CD14-positive monocyte (primary cell): Measurements from ENCODE around the gene TBC1D4. TPM values are rescaled to one million over a fixed set of nuclear protein-coding genes. Genes with fewer than 3 reads are reported as not detected.

Source experiments
- DNase-seq, 3 donors: peaks; one replicate each; pipeline ENCODE4 v3.0.0-alpha.2; 2011 to 2022
- H2AFZ ChIP-seq: 2 replicates; pipeline ENCODE4 v1.6.0; 2012; ENCODE audit warnings: mild to moderate bottlenecking, low read depth, low read length, inconsistent platforms; ENCODE audit not compliant: insufficient read depth, poor library complexity, severe bottlenecking
- H3K27ac ChIP-seq, 2 donors: 1 replicate in 1 of 2; 2 replicates in 1 of 2; pipeline ENCODE4 v1.5.1; 2012 to 2013; ENCODE audit warnings: low read length in 2 of 2, control low read depth in 1 of 2, inconsistent platforms in 1 of 2, low read depth in 1 of 2, mild to moderate bottlenecking in 1 of 2
- H3K27me3 ChIP-seq, 2 donors: one replicate each; pipeline versions ENCODE4 v1.6.0 to v1.6.1; 2011 to 2013; ENCODE audit warnings: low read length in 2 of 2; ENCODE audit not compliant: control insufficient read depth in 2 of 2, insufficient read depth in 2 of 2
- H3K36me3 ChIP-seq, 2 donors: replicated peaks in 1 of 2; 1 replicate in 1 of 2; 2 replicates in 1 of 2; pipeline versions ENCODE4 v1.5.1 to v1.6.1; 2012 to 2013; ENCODE audit warnings: low read length in 2 of 2, control low read depth in 1 of 2, inconsistent platforms in 1 of 2, mild to moderate bottlenecking in 1 of 2; ENCODE audit not compliant: insufficient read depth in 2 of 2, control insufficient read depth in 1 of 2
- H3K4me1 ChIP-seq, 2 donors: 1 replicate in 1 of 2; 2 replicates in 1 of 2; pipeline versions ENCODE4 v1.5.1 to v1.6.1; 2012 to 2013; ENCODE audit warnings: low read length in 2 of 2, control low read depth in 1 of 2, inconsistent platforms in 1 of 2, mild to moderate bottlenecking in 1 of 2, moderate library complexity in 1 of 2; ENCODE audit not compliant: insufficient read depth in 2 of 2, control insufficient read depth in 1 of 2
- H3K4me2 ChIP-seq: replicated peaks from 2 replicates; pipeline ENCODE3; 2012; ENCODE audit warnings: low read length, moderate library complexity, mild to moderate bottlenecking; ENCODE audit not compliant: poor library complexity, severe bottlenecking; ENCODE audit errors: extremely low read depth
- H3K4me3 ChIP-seq, 3 experiments: fragments of 200-600 bp in 1 of 3; sonication (generic) in 1 of 3; replicated peaks in 1 of 3; 1 replicate in 2 of 3; 2 replicates in 1 of 3; pipeline ENCODE4 v1.5.1; 2011 to 2013; ENCODE audit warnings: low read length in 3 of 3, mild to moderate bottlenecking in 3 of 3, control low read depth in 2 of 3, low read depth in 2 of 3, inconsistent platforms in 1 of 3, moderate library complexity in 1 of 3
- H3K79me2 ChIP-seq: 2 replicates; pipeline ENCODE4 v1.6.0; 2012; ENCODE audit warnings: mild to moderate bottlenecking, control low read depth, inconsistent platforms, low read length, moderate library complexity; ENCODE audit not compliant: insufficient read depth
- H3K9ac ChIP-seq: 2 replicates; pipeline ENCODE4 v1.6.0; 2017; ENCODE audit warnings: low read length, mild to moderate bottlenecking; ENCODE audit not compliant: insufficient read depth, poor library complexity, severe bottlenecking
- H3K9me3 ChIP-seq, 2 donors: replicated peaks in 1 of 2; 1 replicate in 1 of 2; 2 replicates in 1 of 2; pipeline versions ENCODE4 v1.5.1 to v1.6.1; 2012 to 2013; ENCODE audit warnings: low read length in 2 of 2, control low read depth in 1 of 2; ENCODE audit not compliant: control insufficient read depth in 1 of 2, insufficient read depth in 1 of 2
- H4K20me1 ChIP-seq: 2 replicates; pipeline ENCODE4 v1.6.0; 2012; ENCODE audit warnings: mild to moderate bottlenecking, low read length, control low read depth, moderate library complexity; ENCODE audit not compliant: insufficient read depth
- H3K27ac Mint-ChIP-seq, 7 donors: one replicate each; pipeline ENCODE4 v1.8.0; 2020; ENCODE audit warnings: mild to moderate bottlenecking in 7 of 7, mixed read lengths in 7 of 7, moderate library complexity in 6 of 7, inconsistent platforms in 2 of 7
- H3K27me3 Mint-ChIP-seq, 3 donors: one replicate each; pipeline ENCODE4 v1.8.0; 2021 to 2022; ENCODE audit warnings: low read depth in 3 of 3, mild to moderate bottlenecking in 3 of 3, mixed read lengths in 3 of 3, moderate library complexity in 3 of 3, inconsistent platforms in 1 of 3
- H3K36me3 Mint-ChIP-seq, 2 donors: one replicate each; pipeline ENCODE4 v1.8.0; 2020; ENCODE audit warnings: mixed read lengths in 2 of 2, inconsistent platforms in 1 of 2, mild to moderate bottlenecking in 1 of 2
- H3K4me1 Mint-ChIP-seq: one replicate; pipeline ENCODE4 v1.8.0; 2020; ENCODE audit warnings: mild to moderate bottlenecking, mixed read lengths
- H3K4me3 Mint-ChIP-seq, 2 donors: one replicate each; pipeline ENCODE4 v1.8.0; 2020; ENCODE audit warnings: mild to moderate bottlenecking in 2 of 2, mixed read lengths in 2 of 2, moderate library complexity in 1 of 2
- H3K9me3 Mint-ChIP-seq, 7 donors: one replicate each; pipeline ENCODE4 v1.8.0; 2020 to 2022; ENCODE audit warnings: mixed read lengths in 7 of 7, mild to moderate bottlenecking in 6 of 7, moderate library complexity in 6 of 7, inconsistent platforms in 2 of 7
- WGBS: methylation state at CpG from one replicate; pipeline ENCODE4 v1.1.5; 2013; ENCODE audit warnings: missing lambda C conversion rate; ENCODE audit not compliant: insufficient coverage; 5-methylcytosine and 5-hydroxymethylcytosine counted together
- intact Hi-C, 2 donors: fragments of 100-400 bp; cut with micrococcal nuclease; formaldehyde crosslinking; loops; one replicate each; pipeline versions ENCODE4 v1.15.0 to v1.15.1; 2023
- polyA plus RNA-seq, 3 donors: library from polyadenylated mRNA; depleted of rRNA in 1 of 3; unstranded in 2 of 3; stranded (reverse) in 1 of 3; fragments of 300-500 nt in 2 of 3; fragments of >200 nt in 1 of 3; fragmentation: Illumina TruSeq in 2 of 3; gene quantifications; 1 replicate in 2 of 3; 2 replicates in 1 of 3; pipeline ENCODE4 v1.2.3, GENCODE V29; 2012 to 2021
- TF ChIP-seq, protein P1 (sequence below): fragments of 200-600 bp; IDR thresholded peaks from one replicate; pipeline ENCODE4 v1.8.0; 2022; ENCODE audit warnings: antibody characterized with exemption, mild to moderate bottlenecking

TBC1D4 gene
- polyA plus RNA-seq, 3 donors, result 2.0 to 6.7 (median 2.5) TPM

DNA sequence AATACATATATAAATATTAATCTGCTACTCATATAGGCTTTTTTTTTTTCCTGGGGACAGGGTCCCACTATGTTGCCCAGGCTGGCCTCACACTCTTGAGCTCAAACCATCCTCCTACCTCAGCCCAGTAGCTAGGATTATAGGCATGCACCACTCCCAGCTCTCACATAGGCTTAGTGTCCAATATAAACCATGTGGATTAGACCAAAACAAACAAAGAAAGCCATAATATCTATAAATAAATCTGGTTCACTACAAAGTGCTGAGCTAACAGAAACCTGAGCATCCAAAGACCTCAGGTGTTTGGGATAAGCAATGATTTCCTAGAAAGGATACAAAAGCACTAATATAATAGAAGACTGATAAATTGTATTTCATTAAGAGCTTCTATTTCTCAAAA is 26.0 kb downstream of the TBC1D4 start:
- intact Hi-C loops, result no loop called here
- Mint-ChIP-seq H3K27me3 (peaks cover 0 to 3% (median 1%) of the 10 kb centered on the region in 3 donors), H3K36me3 (peaks cover 0 to 2% of the 10 kb centered on the region in 2 donors), H3K4me3 (no peak overlapping the region), H3K4me1 (peaks cover 2% of the 10 kb centered on the region), H3K9me3 (peaks cover 0 to 2% (median 2%) of the 10 kb centered on the region in 7 donors), H3K27ac (no peak overlapping the region)
- Histone ChIP-seq H3K9me3 (peaks cover 0 to 2% of the 10 kb centered on the region in 2 donors), H3K4me1 (no peaks in the 10 kb centered on the region), H3K36me3 (no peaks in the 10 kb centered on the region), H3K27ac (no peak overlapping the region), H3K79me2 (no peaks in the 10 kb centered on the region), H2AFZ (no peak overlapping the region), H4K20me1 (no peaks in the 10 kb centered on the region), H3K9ac (no peak overlapping the region), H3K4me3 (no peak overlapping the region), H3K27me3 (no peaks in the 10 kb centered on the region), H3K4me2 (no peak overlapping the region)
- TF ChIP-seq, protein P1, sequence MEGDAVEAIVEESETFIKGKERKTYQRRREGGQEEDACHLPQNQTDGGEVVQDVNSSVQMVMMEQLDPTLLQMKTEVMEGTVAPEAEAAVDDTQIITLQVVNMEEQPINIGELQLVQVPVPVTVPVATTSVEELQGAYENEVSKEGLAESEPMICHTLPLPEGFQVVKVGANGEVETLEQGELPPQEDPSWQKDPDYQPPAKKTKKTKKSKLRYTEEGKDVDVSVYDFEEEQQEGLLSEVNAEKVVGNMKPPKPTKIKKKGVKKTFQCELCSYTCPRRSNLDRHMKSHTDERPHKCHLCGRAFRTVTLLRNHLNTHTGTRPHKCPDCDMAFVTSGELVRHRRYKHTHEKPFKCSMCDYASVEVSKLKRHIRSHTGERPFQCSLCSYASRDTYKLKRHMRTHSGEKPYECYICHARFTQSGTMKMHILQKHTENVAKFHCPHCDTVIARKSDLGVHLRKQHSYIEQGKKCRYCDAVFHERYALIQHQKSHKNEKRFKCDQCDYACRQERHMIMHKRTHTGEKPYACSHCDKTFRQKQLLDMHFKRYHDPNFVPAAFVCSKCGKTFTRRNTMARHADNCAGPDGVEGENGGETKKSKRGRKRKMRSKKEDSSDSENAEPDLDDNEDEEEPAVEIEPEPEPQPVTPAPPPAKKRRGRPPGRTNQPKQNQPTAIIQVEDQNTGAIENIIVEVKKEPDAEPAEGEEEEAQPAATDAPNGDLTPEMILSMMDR, result no peak
- DNase-seq, result no peak

DNA sequence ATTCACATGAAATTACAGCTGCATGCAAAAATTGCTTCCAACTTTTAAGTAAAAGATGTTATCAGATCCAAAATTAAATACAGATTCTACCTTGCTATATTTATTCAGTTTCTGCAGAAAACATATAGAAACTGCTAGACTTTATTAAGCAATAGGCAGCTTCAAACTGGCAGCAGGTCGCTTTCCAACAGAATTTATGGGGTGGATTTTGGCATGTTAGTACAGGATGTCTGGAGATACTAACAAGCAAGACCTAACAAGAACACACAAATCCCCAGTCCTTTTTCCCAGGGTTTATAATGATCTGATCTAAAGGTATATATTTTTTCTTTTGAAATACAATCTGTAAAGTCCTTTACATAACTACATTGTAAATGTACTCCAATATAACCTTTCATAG is 27.5 kb downstream of the TBC1D4 start:
- Histone ChIP-seq H4K20me1 (no peaks in the 10 kb centered on the region), H3K9me3 (peaks cover 0 to 2% of the 10 kb centered on the region in 2 donors), H3K27me3 (no peaks in the 10 kb centered on the region), H3K4me1 (no peaks in the 10 kb centered on the region), H3K4me2 (no peak overlapping the region), H3K79me2 (no peaks in the 10 kb centered on the region), H3K36me3 (no peaks in the 10 kb centered on the region), H3K27ac (no peak overlapping the region), H3K4me3 (no peak overlapping the region), H3K9ac (no peak overlapping the region), H2AFZ (no peak overlapping the region)
- no peak for DNase-seq
- H3K9me3 Mint-ChIP-seq, result peaks cover 0 to 2% (median 2%) of the 10 kb centered on the region in 7 donors
- H3K4me1 Mint-ChIP-seq, result peaks cover 2% of the 10 kb centered on the region
- intact Hi-C loops, result no loop called here
- H3K4me3 Mint-ChIP-seq, result no peak overlapping the region
- H3K27me3 Mint-ChIP-seq, result peaks cover 0 to 3% (median 1%) of the 10 kb centered on the region in 3 donors
- H3K36me3 Mint-ChIP-seq, result peaks cover 0 to 2% of the 10 kb centered on the region in 2 donors
- TF ChIP-seq, protein P1, result no peak
- H3K27ac Mint-ChIP-seq, result no peak overlapping the region
- WGBS, result no CpG with 5 or more reads among the region's 1 CpG
